GM18498 (cell line): Measurements from ENCODE around the gene EFNA2.

Experiments
- ATAC-seq: cut with Tn5 transposase; IDR thresholded peaks from one replicate; pipeline ENCODE4 v1.9.1; 2021; ENCODE audit warnings: mild to moderate bottlenecking, moderate library complexity; ENCODE audit not compliant: unreplicated experiment

Gene EFNA2

GRCh38 chr19:1248786-1249297 lies 36.8 kb upstream of the EFNA2 start:
- ATAC-seq, result peak; percentile 31

DNA sequence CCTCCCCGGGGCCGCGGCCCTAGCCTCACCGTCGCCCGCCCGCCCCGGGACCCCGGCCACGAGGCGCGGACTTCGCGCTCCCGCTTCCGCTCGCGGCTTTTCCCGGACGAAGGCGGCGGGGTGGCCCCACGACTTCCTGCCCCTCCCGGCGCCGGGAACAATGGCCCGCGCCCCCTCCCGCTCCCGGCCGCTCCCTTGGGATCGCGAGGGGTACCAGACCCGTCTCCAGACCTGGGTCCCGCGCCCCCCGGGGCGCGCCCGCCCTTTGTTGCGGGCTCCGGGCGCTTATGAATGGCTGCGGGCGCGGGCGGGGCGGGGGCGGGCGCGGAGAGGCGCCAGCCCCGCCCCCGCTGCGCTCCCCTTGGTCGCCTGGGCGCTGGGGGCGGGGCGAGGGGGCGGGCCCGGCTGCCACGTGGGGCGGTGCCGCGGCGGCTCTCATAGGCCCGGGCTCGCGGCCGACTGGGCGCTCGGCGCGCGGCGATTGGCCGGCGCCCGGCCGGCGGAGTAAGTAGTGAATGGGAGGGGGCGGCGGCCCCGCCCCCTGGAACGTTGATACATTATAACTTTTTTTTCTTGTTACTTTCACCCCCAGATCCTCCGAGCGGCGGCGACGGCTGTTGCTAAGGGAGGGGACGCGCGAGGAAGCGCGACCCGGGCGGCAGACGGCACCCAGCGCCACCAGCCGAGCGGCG lies 36.2 kb upstream of the EFNA2 start:
- ATAC-seq, result peak; percentile 47

GRCh38 chr19:1249990-1250436 lies 35.7 kb upstream of the EFNA2 start:
- peak; percentile 0 for ATAC-seq

DNA sequence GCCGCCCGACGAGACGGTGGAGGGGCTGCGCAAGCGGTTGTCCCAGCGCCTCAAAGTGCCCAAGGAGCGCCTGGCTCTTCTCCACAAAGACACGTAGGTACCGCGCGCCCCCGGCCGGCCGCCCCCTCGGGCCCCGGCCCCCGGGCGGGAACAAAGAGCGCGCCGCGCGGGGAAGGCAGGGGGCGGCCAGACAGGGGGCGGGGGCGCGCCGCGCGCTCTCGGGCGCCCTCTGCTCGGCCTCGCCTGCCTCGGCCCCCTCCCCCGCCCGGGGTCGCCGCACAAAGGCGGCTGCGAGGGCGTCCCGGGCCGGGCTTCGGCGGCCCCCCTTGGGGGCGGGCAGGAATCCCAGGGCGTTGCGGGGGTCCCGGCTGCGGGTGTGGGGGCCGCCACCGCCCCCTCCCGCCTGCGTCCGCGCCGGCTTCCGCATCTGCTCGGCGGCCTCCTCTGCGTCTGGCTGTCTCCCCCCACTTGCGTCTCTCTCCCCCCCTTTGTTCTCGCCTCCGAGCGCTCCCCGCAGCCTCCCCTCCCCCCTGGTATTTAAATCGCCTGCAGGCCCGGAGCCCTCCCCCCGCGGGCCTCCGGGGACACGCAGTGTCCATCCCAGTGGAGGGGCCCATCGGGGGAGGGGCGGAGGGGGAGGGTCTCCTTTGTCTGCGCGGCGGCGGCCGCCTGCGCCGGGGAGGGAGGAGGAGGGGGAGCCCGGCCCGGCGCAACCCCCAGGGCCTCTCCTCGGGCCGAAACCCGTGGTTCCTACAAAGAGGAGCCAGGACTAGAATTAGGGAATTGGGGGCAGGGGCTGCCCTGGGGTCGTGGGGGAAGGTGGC lies 35.0 kb upstream of the EFNA2 start:
- no peak for ATAC-seq

DNA sequence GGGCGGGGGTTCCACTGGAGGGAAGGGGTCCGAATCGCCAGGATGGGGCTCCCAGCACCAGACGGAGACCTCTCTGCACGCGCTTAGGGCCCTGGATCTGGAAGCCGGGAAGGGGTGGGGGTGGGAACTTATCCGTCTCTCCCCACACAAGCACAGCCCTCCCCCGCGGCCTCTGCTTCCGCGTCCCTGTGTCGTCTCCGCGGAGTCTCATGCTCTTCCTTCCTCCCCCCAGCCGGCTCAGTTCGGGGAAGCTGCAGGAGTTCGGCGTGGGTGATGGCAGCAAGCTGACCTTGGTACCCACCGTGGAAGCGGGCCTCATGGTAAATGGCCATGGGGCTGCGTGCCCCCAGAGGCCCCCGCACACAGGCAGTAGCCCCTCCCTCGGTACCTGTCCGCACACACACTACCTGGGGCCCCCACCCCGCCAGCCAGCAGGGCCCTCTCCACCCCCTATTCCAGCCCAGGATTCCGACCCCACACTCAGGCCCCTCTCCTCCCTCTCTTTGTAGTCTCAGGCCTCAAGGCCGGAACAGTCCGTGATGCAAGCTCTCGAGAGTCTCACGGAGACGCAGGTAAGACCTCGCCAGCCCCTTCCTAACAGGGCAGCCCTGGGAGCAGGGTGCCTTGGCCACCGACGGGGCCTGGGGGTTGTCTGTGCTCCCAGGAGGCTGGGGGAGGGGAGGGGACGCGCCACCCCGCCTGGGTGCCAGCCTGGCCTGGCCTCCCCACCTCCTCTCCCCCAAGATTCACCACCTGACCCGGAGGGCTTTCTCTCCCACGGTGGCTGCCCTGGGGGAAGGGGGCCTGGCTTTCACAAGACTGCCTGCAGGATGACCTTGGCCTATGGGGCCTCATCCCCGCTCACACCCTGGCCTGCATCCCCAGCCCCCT lies 34.1 kb upstream of the EFNA2 start:
- ATAC-seq, result no peak

GRCh38 chr19:1252221-1252820 lies 33.4 kb upstream of the EFNA2 start:
- ATAC-seq, result no peak

GRCh38 chr19:1252821-1253513 lies 32.7 kb upstream of the EFNA2 start:
- ATAC-seq, result no peak

- no peak for ATAC-seq
Observed at GRCh38 chr19:1253514-1254080, 32.1 kb upstream of the EFNA2 start.

GRCh38 chr19:1254081-1254527 lies 31.6 kb upstream of the EFNA2 start:
- ATAC-seq, result no peak

DNA sequence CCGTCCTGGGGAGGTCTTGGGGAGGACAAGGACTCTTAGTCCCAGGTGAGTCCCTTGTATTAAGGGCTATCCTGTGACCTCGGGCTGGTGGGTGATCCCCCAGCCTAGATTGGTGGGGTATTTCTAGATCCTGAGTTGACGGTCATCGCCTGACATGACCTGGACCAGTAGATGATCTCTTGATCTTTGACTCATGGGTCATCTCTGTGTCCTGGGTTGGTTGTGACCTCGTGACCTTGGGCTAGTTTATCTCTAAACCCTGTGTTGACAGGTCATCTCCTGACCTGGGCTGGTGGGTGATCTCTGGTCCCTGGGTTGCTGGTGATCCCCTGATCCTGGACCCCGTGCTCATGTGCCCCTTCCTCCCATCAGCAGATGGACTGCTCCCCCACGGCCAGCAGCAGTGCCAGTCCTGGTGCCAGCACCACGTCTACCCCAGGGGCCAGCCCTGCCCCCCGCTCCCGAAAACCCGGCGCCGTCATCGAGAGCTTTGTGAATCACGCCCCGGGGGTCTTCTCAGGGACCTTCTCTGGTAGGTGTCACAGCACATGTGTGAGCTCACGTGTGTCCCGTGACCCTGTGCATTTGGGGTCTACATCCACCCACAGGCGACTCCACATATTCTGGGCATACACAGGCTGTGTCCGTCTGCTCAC lies 31.0 kb upstream of the EFNA2 start:
- ATAC-seq, result no peak

- no peak for ATAC-seq
Observed at GRCh38 chr19:1255186-1256161, 30.2 kb upstream of the EFNA2 start.

DNA sequence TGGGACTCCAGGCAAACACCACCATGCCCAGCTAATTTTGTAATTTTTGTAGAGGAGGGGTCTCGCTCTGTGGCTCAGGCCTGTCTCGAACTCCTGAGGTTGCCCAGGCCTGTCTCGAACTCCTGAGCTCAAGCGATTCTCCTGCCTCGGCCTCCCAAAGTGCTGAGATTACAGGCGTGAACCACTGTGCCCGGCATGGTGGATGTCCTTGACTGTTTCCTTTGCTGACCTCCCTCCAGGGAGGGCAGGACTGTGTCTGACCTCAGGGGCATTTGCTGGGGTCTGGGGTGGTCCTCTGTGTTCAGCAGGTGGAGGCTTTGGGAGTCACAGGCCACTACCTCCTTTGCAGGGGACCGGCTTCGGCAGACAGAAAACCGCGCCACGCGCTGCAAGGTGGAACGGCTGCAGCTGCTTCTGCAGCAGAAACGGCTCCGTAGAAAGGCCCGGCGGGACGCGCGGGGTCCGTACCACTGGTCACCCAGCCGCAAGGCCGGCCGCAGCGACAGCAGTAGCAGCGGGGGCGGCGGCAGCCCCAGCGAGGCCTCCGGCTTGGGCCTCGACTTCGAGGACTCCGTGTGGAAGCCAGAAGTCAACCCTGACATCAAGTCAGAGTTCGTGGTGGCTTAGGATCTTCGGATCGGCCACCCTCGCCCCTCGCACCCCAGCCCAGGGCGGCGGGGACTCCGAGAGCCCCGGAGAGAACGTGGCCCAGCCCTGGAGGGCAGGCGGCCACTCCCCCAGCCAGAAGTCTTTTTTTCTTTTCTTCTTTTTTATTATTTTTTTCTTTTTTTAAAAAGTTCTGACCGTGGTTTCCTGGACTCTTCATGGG lies 28.8 kb upstream of the EFNA2 start:
- ATAC-seq, result no peak

- no peak for ATAC-seq
Observed at GRCh38 chr19:1257475-1258162, 28.1 kb upstream of the EFNA2 start.

DNA sequence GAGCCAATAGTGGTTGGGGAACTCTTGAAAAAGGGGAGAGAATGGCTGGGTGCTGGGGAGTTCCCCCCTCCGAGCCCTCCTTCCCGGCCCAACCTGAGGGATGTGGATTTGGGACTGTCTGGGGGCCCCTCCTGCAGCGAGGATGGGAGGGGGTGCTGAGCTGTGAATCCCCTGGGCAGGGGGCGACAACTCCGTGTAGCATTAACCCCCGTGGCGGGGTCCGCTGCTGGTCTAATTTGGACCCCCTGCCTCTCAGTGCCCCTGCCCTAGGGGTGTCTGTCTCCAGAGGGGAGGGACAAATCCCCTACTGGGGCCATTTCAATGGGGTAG lies 27.5 kb upstream of the EFNA2 start:
- ATAC-seq, result no peak

GRCh38 chr19:1258707-1259205 lies 26.9 kb upstream of the EFNA2 start:
- ATAC-seq, result no peak

DNA sequence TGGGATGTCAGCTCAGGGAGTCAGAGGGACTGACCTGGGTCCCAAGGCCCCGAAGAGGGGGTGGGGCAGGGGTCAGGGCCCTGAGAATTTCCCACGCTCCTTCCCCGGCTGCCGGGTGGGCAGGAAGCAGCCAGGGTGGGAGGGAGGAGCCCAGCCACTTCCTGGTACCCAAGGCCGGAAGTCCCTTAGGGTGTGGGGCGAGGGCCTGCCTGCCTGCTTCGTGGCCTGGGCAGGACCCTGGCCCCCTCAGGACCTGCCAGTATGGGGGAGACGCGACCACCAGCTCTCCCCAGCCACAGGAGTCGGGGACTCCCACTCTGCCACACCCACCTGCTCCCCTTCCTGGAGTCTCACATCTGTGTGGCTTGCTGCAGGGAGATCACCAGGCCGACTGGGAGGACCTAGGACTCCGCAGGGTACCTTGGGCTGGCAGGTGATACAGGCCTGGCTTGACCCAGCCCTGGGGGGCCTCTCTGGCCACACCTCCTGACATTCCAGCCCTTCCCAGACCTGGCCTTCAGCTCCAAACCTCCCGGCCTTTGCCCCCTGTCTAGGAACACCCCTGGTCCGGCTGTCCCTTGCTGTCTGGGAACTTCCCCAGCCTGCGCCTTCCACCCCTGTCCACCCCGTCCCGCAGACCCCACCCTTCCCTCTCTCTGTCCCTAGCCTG lies 26.3 kb upstream of the EFNA2 start:
- peak; percentile 40 for ATAC-seq
